ENCODE data around the gene SLC18B1.
"Not testable (repeated sequence)": the region's sequence is repeated elsewhere in the genome, so short reads cannot be mapped to it uniquely, and the experiment has no call there.

- TF ChIP-seq SMC3 (IDR thresholded peaks at IDR 0.05); MAZ (IDR thresholded peaks at IDR 0.05; ENCODE audit: borderline replicate concordance, low read depth, low read length); CTCF (IDR thresholded peaks at IDR 0.05); CBX8 (IDR thresholded peaks at IDR 0.05); JUNB (IDR thresholded peaks at IDR 0.05); EHF (CRISPR knock-in tag; IDR thresholded peaks at IDR 0.05); RCOR1 (IDR thresholded peaks at IDR 0.05; ENCODE audit: low read depth, low read length); HES2 (IDR thresholded peaks at IDR 0.05); POLR2A (IDR thresholded peaks at IDR 0.05; ENCODE audit: low read length): not testable (repeated sequence)
Measured at GRCh38 chr6:132777881-132778280, 20.6 kb downstream of the SLC18B1 start.

Data from A549 (cell line).